Activated T-cell treated with anti-CD3 and anti-CD28 coated beads, Interleukin-2, amount 50 U/mL, for 72 hours (primary cell): Measurements from ENCODE around the gene NFIC. TPM values are rescaled to one million over a fixed set of nuclear protein-coding genes. Genes with fewer than 3 reads are reported as not detected.
"Not testable (repeated sequence)": the region's sequence is repeated elsewhere in the genome, so short reads cannot be mapped to it uniquely, and the experiment has no call there.

Experiments
- ATAC-seq, 2 donors: fragments of 150-1000 bp; cut with Tn5 transposase; replicated peaks in 1 of 2; 2 replicates each; pipeline ENCODE4 v1.10.0; 2021; ENCODE audit warnings: moderate library complexity in 2 of 2, mild to moderate bottlenecking in 1 of 2
- DNase-seq, 2 donors: peaks; one replicate each; pipeline ENCODE4 v3.0.0; 2021 to 2022; ENCODE audit warnings: mixed read lengths in 1 of 2
- H3K27ac Mint-ChIP-seq: one replicate; pipeline ENCODE4 v1.8.0; 2022; ENCODE audit warnings: mild to moderate bottlenecking, moderate library complexity, mixed read lengths
- H3K27me3 Mint-ChIP-seq: one replicate; pipeline ENCODE4 v1.8.0; 2022; ENCODE audit warnings: low read depth, mixed read lengths
- H3K36me3 Mint-ChIP-seq, 2 donors: one replicate each; pipeline ENCODE4 v1.8.0; 2022; ENCODE audit warnings: mixed read lengths in 2 of 2, mild to moderate bottlenecking in 1 of 2; ENCODE audit not compliant: insufficient read depth in 2 of 2
- H3K4me1 Mint-ChIP-seq: one replicate; pipeline ENCODE4 v1.8.0; 2022; ENCODE audit warnings: low read depth, mixed read lengths
- H3K4me3 Mint-ChIP-seq, 2 donors: one replicate each; pipeline ENCODE4 v1.8.0; 2022; ENCODE audit warnings: mild to moderate bottlenecking in 2 of 2, mixed read lengths in 2 of 2, moderate library complexity in 2 of 2
- H3K9me3 Mint-ChIP-seq, 2 donors: one replicate each; pipeline ENCODE4 v1.8.0; 2022; ENCODE audit warnings: mixed read lengths in 2 of 2
- total RNA-seq, 2 donors: library from RNA; stranded (reverse); gene quantifications; one replicate each; pipeline ENCODE4 v1.2.3, GENCODE V29; 2022

NFIC gene
- total RNA-seq, 2 donors from 2014 or later, result 19.8 to 24.8 TPM

GRCh38 chr19:3497757-3498520 is 131.6 kb downstream of the NFIC start:
- H3K27me3 Mint-ChIP-seq, result no peaks in the 10 kb centered on the region
- ATAC-seq, result no peak
- no peak for DNase-seq
- H3K36me3 Mint-ChIP-seq, result peaks cover 1 to 8% of the 10 kb centered on the region in 2 donors
- H3K4me1 Mint-ChIP-seq, result peaks cover 37% of the 10 kb centered on the region
- H3K27ac Mint-ChIP-seq, result no peak overlapping the region
- H3K9me3 Mint-ChIP-seq, result no peaks in the 10 kb centered on the region
- H3K4me3 Mint-ChIP-seq, result no peak overlapping the region

GRCh38 chr19:3499738-3500428 is 133.5 kb downstream of the NFIC start:
- Mint-ChIP-seq H3K27me3 (no peaks in the 10 kb centered on the region), H3K9me3 (no peaks in the 10 kb centered on the region), H3K27ac (peak overlapping the region; percentile 98), H3K4me1 (peaks cover 40% of the 10 kb centered on the region), H3K4me3 (peak overlapping the region; percentile 87 to 91), H3K36me3 (peaks cover 1 to 8% of the 10 kb centered on the region in 2 donors)
- DNase-seq, result no peak
- ATAC-seq, result peak; percentile 6 to 14

- Mint-ChIP-seq H3K36me3 (peaks cover 1 to 4% of the 10 kb centered on the region in 2 donors), H3K27me3 (no peaks in the 10 kb centered on the region), H3K9me3 (no peaks in the 10 kb centered on the region), H3K4me3 (peak within 1 kb of the TSS; percentile 87 to 91), H3K4me1 (peaks cover 42% of the 10 kb centered on the region), H3K27ac (peak within 1 kb of the TSS; percentile 98)
- ATAC-seq, result peak; percentile 90
- peak; percentile 95 to 97 for DNase-seq
Observed at GRCh38 chr19:3500429-3501101, 134.2 kb downstream of the NFIC start, which contains the start of gene DOHH. DOHH (minus strand) TSS chr19:3500674; CDS start chr19:3496814, 3,860 bp downstream.

- Mint-ChIP-seq H3K4me1 (peaks cover 47% of the 10 kb centered on the region), H3K9me3 (no peaks in the 10 kb centered on the region), H3K27ac (no peak overlapping the region), H3K27me3 (no peaks in the 10 kb centered on the region), H3K4me3 (no peak overlapping the region), H3K36me3 (peaks cover 2 to 3% of the 10 kb centered on the region in 2 donors)
- no peak for ATAC-seq
- no peak for DNase-seq
Observed at GRCh38 chr19:3501780-3502179, 135.4 kb downstream of the NFIC start.

GRCh38 chr19:3503036-3503572 is 136.7 kb downstream of the NFIC start:
- H3K36me3 Mint-ChIP-seq, result peaks cover 5 to 10% of the 10 kb centered on the region in 2 donors
- H3K4me3 Mint-ChIP-seq, result no peak overlapping the region
- no peaks in the 10 kb centered on the region for H3K9me3 Mint-ChIP-seq
- no peak for ATAC-seq
- no peak overlapping the region for H3K27ac Mint-ChIP-seq
- H3K27me3 Mint-ChIP-seq, result no peaks in the 10 kb centered on the region
- DNase-seq, result no peak
- H3K4me1 Mint-ChIP-seq, result peaks cover 54% of the 10 kb centered on the region

- Mint-ChIP-seq H3K27ac (no peak overlapping the region), H3K9me3 (no peaks in the 10 kb centered on the region), H3K4me3 (peak overlapping the region; percentile 78 to 85), H3K27me3 (no peaks in the 10 kb centered on the region), H3K36me3 (peaks cover 8 to 11% of the 10 kb centered on the region in 2 donors), H3K4me1 (peaks cover 54% of the 10 kb centered on the region)
- ATAC-seq (no peak), DNase-seq (no peak)
Observed at GRCh38 chr19:3504735-3505134, 138.4 kb downstream of the NFIC start.

- peak; percentile 95 to 96 for ATAC-seq
- DNase-seq, result peak; percentile 99 to 100
- H3K27ac Mint-ChIP-seq, result peak within 1 kb of the TSS; percentile 86
- peaks cover 53% of the 10 kb centered on the region for H3K4me1 Mint-ChIP-seq
- no peaks in the 10 kb centered on the region for H3K27me3 Mint-ChIP-seq
- no peaks in the 10 kb centered on the region for H3K9me3 Mint-ChIP-seq
- peaks cover 8 to 10% of the 10 kb centered on the region in 2 donors for H3K36me3 Mint-ChIP-seq
- peak within 1 kb of the TSS; percentile 97 to 98 for H3K4me3 Mint-ChIP-seq
Observed at GRCh38 chr19:3505598-3506383, 139.4 kb downstream of the NFIC start, which contains the start of gene FZR1. FZR1 (plus strand) TSS chr19:3506311; CDS start chr19:3522990, 16,679 bp downstream.

- peak in 1 of 2 donors; percentile 1 for ATAC-seq
- Mint-ChIP-seq H3K4me1 (peaks cover 49% of the 10 kb centered on the region), H3K27ac (peak overlapping the region; percentile 86)
Observed at GRCh38 chr19:3506384-3507340, 140.3 kb downstream of the NFIC start.

GRCh38 chr19:3507371-3508120 is 141.2 kb downstream of the NFIC start:
- Mint-ChIP-seq H3K27me3 (no peaks in the 10 kb centered on the region), H3K36me3 (peaks cover 8 to 10% of the 10 kb centered on the region in 2 donors), H3K27ac (peak overlapping the region; percentile 82), H3K4me1 (peaks cover 49% of the 10 kb centered on the region), H3K4me3 (peak overlapping the region; percentile 97 to 98), H3K9me3 (no peaks in the 10 kb centered on the region)
- ATAC-seq, result no peak
- peak; percentile 31 to 42 for DNase-seq

More at GRCh38 chr19:3506384-3507340, 140.3 kb downstream of the NFIC start:
- DNase-seq, result peak; percentile 27 to 37
- H3K27me3 Mint-ChIP-seq, result no peaks in the 10 kb centered on the region
- no peaks in the 10 kb centered on the region for H3K9me3 Mint-ChIP-seq
- peak overlapping the region; percentile 97 to 98 for H3K4me3 Mint-ChIP-seq
- H3K36me3 Mint-ChIP-seq, result peaks cover 8 to 10% of the 10 kb centered on the region in 2 donors

GRCh38 chr19:3508121-3508661 is 141.8 kb downstream of the NFIC start:
- not testable (repeated sequence) for H3K9me3 Mint-ChIP-seq, H3K36me3 Mint-ChIP-seq, ATAC-seq, H3K27me3 Mint-ChIP-seq, DNase-seq
- peak overlapping the region; percentile 25 for H3K27ac Mint-ChIP-seq
- peak overlapping the region; percentile 64 to 98 for H3K4me3 Mint-ChIP-seq
- H3K4me1 Mint-ChIP-seq, result peaks cover 49% of the 10 kb centered on the region
